Memory B cell (primary cell): ENCODE measurements around the gene PRAC2.

Experiments
- ATAC-seq: fragments of 150-1000 bp; cut with Tn5 transposase; 2 replicates; pipeline ENCODE4 v1.10.0; 2021; ENCODE audit warnings: low read depth, mild to moderate bottlenecking, moderate library complexity
- DNase-seq, 2 donors: peaks; one replicate each; pipeline ENCODE4 v3.0.0; 2022; ENCODE audit warnings: low spot score in 2 of 2
- H3K27ac Mint-ChIP-seq: one replicate; pipeline ENCODE4 v1.8.0; 2022; ENCODE audit warnings: mild to moderate bottlenecking, moderate library complexity, mixed read lengths
- H3K27me3 Mint-ChIP-seq: one replicate; pipeline ENCODE4 v1.8.0; 2022; ENCODE audit warnings: mixed read lengths
- H3K36me3 Mint-ChIP-seq: one replicate; pipeline ENCODE4 v1.8.0; 2022; ENCODE audit warnings: mild to moderate bottlenecking, mixed read lengths
- H3K4me1 Mint-ChIP-seq: one replicate; pipeline ENCODE4 v1.8.0; 2022; ENCODE audit warnings: mixed read lengths
- H3K4me3 Mint-ChIP-seq: one replicate; pipeline ENCODE4 v1.8.0; 2022; ENCODE audit warnings: mild to moderate bottlenecking, moderate library complexity, mixed read lengths
- H3K9me3 Mint-ChIP-seq: one replicate; pipeline ENCODE4 v1.8.0; 2022; ENCODE audit warnings: mixed read lengths

The PRAC2 gene

DNA sequence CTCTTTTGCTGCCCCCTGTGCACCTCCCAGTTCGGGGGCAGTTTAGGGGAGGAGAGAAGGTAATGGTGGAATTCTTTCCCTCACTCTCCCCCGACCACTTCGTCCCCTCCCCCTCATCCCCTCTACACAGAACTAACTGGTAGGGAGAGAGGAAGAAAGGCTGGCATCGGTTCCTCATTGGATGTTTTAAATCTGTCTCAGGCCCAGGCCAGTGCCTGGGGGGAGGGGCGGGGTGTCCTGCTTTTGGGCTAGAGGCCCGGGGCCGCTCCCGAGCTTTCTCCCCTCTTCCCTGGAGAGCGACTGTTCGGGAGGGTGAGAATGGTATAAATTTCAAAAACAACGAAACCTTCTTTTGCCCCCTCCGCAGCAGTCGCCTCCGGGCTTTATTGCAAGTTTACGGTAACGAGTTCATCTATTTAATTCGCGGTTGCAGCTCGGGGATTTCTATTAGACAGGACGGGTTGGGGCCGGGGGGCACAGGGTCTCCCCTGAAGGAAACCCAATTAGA is at the start of gene PRAC2:
PRAC2 (plus strand) TSS at position 271 of the 508 bp plus-strand sequence. CDS start 1,226 bp downstream, outside the sequence.
- DNase-seq (no peak), ATAC-seq (no peak)
- Mint-ChIP-seq H3K27ac (peak within 1 kb of the TSS; percentile 45), H3K4me1 (peaks cover 13% of the 10 kb centered on the region), H3K27me3 (peaks cover 38% of the 10 kb centered on the region), H3K9me3 (peaks cover 2% of the 10 kb centered on the region), H3K36me3 (no peaks in the 10 kb centered on the region), H3K4me3 (peak within 1 kb of the TSS; percentile 39)

- no peak for DNase-seq
- Mint-ChIP-seq H3K27me3 (peaks cover 13% of the 10 kb centered on the region), H3K4me3 (no peak overlapping the region), H3K27ac (no peak overlapping the region), H3K36me3 (no peaks in the 10 kb centered on the region), H3K9me3 (no peaks in the 10 kb centered on the region), H3K4me1 (no peaks in the 10 kb centered on the region)
- no peak for ATAC-seq
These were observed 45.9 kb upstream of the PRAC2 start for GRCh38 chr17:48676963-48677558.

DNA sequence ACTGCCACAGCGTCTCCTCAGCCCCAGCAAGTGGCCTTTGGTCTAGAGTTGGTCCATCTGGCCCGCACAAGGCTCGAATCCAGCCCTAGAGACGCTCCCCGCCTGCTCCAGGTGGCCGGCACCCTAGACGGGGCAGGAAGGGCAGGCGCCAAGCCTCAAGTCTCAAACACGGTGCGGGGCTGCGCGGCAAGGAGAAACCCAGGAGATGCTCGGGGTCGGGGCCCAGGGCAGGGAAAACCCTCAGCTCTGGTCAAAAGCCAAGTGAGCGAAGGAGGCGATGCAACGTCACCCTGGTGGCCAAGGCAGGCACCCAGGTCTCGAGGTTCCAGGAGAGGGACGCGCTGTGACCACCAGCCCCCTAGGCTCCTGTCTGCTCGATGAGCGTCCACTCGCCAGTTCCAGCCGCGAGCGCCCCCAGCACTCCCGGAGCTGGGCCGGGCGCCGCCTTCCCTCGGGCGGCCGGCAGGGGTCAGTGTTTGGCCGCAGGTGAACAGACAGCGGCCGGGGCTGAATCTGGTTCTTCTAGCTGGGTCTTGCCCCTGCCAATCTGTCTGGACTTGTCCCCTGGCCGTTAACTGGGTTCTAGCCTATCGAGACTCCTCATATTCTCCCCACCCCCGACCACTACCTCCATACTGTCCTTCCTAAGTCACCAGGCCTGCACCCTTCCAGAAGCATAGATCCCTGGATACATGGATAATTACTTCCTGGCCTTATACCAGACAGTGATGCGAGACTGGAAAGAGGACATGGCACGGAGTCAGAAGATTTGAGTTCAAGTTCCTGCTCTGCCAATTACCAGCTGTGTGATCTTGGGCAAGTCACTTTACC is 44.6 kb upstream of the PRAC2 start:
- Mint-ChIP-seq H3K36me3 (no peaks in the 10 kb centered on the region), H3K27ac (no peak overlapping the region), H3K4me1 (no peaks in the 10 kb centered on the region), H3K9me3 (no peaks in the 10 kb centered on the region), H3K27me3 (peaks cover 13% of the 10 kb centered on the region), H3K4me3 (no peak overlapping the region)
- peak; percentile 96 for ATAC-seq
- peak; percentile 68 to 81 for DNase-seq

GRCh38 chr17:48679385-48680096 is 43.4 kb upstream of the PRAC2 start:
- Mint-ChIP-seq H3K4me3 (no peak overlapping the region), H3K27me3 (peaks cover 13% of the 10 kb centered on the region)

GRCh38 chr17:48681609-48682008 is 41.4 kb upstream of the PRAC2 start:
- Mint-ChIP-seq H3K4me1 (no peaks in the 10 kb centered on the region), H3K4me3 (no peak overlapping the region)

More at GRCh38 chr17:48679385-48680096, 43.4 kb upstream of the PRAC2 start:
- Mint-ChIP-seq H3K36me3 (no peaks in the 10 kb centered on the region), H3K9me3 (no peaks in the 10 kb centered on the region), H3K4me1 (no peaks in the 10 kb centered on the region), H3K27ac (no peak overlapping the region)
- DNase-seq (no peak), ATAC-seq (no peak)

GRCh38 chr17:48690655-48691054 is 32.3 kb upstream of the PRAC2 start:
- no peak for DNase-seq
- no peak overlapping the region for H3K27ac Mint-ChIP-seq
- peaks cover 3% of the 10 kb centered on the region for H3K27me3 Mint-ChIP-seq
- H3K9me3 Mint-ChIP-seq = peaks cover 3% of the 10 kb centered on the region
- H3K4me1 Mint-ChIP-seq = no peaks in the 10 kb centered on the region
- no peak for ATAC-seq
- H3K36me3 Mint-ChIP-seq = peaks cover 3% of the 10 kb centered on the region
- no peak overlapping the region for H3K4me3 Mint-ChIP-seq

More at GRCh38 chr17:48681609-48682008, 41.4 kb upstream of the PRAC2 start:
- no peak for DNase-seq
- Mint-ChIP-seq H3K36me3 (no peaks in the 10 kb centered on the region), H3K27me3 (peaks cover 13% of the 10 kb centered on the region), H3K9me3 (no peaks in the 10 kb centered on the region), H3K27ac (no peak overlapping the region)
- no peak for ATAC-seq

DNA sequence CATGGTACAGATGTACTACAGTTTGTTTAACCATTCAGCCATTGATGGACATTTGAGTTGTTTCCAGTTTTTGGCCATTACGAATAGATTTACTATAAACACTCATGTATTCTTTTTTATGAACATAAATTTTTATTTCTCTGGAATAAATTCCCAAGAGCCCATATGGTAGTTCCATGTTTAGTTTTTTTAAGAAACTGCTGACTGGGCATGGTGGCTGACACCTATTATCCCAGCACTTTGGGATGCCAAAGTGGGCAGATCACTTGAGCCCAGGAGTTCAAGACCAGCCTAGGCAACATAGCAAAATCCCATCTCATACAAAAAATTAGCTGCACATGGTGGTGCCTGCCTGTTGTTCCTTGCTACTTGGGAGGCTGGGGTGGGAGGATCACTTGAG is 30.9 kb upstream of the PRAC2 start:
- H3K4me1 Mint-ChIP-seq = no peaks in the 10 kb centered on the region
- H3K27me3 Mint-ChIP-seq = peaks cover 8% of the 10 kb centered on the region
- DNase-seq (no peak), ATAC-seq (no peak)
- H3K4me3 Mint-ChIP-seq = no peak overlapping the region
- H3K36me3 Mint-ChIP-seq = peaks cover 3% of the 10 kb centered on the region
- H3K9me3 Mint-ChIP-seq = peaks cover 3% of the 10 kb centered on the region
- no peak overlapping the region for H3K27ac Mint-ChIP-seq

DNA sequence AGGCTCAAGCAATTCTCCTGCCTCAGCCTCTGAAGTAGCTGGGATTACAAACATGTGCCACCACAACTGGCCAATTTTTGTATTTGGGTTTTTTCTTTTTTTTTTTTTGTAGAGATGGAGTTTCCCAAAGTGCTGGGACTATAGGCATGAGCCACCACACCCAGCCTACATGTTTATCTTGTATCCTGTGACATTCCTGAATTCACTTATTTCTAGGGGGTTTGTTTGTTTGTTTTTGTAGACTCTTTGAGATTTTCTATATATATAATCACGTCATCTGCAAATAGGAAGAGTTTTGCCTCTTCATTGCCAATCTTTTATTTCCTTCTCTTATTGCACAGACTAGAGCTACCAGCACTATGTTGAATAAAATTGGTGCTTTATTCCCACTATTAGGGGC is 29.8 kb upstream of the PRAC2 start:
- Mint-ChIP-seq H3K27ac (no peak overlapping the region), H3K9me3 (peaks cover 3% of the 10 kb centered on the region), H3K4me3 (no peak overlapping the region), H3K36me3 (peaks cover 3% of the 10 kb centered on the region), H3K27me3 (peaks cover 10% of the 10 kb centered on the region), H3K4me1 (no peaks in the 10 kb centered on the region)
- DNase-seq (no peak), ATAC-seq (no peak)

GRCh38 chr17:48701864-48702532 is 21.0 kb upstream of the PRAC2 start:
- no peak for ATAC-seq
- no peak for DNase-seq
- H3K9me3 Mint-ChIP-seq = no peaks in the 10 kb centered on the region
- no peaks in the 10 kb centered on the region for H3K4me1 Mint-ChIP-seq
- no peak overlapping the region for H3K27ac Mint-ChIP-seq
- H3K36me3 Mint-ChIP-seq = no peaks in the 10 kb centered on the region
- H3K4me3 Mint-ChIP-seq = no peak overlapping the region
- H3K27me3 Mint-ChIP-seq = peaks cover 27% of the 10 kb centered on the region

DNA sequence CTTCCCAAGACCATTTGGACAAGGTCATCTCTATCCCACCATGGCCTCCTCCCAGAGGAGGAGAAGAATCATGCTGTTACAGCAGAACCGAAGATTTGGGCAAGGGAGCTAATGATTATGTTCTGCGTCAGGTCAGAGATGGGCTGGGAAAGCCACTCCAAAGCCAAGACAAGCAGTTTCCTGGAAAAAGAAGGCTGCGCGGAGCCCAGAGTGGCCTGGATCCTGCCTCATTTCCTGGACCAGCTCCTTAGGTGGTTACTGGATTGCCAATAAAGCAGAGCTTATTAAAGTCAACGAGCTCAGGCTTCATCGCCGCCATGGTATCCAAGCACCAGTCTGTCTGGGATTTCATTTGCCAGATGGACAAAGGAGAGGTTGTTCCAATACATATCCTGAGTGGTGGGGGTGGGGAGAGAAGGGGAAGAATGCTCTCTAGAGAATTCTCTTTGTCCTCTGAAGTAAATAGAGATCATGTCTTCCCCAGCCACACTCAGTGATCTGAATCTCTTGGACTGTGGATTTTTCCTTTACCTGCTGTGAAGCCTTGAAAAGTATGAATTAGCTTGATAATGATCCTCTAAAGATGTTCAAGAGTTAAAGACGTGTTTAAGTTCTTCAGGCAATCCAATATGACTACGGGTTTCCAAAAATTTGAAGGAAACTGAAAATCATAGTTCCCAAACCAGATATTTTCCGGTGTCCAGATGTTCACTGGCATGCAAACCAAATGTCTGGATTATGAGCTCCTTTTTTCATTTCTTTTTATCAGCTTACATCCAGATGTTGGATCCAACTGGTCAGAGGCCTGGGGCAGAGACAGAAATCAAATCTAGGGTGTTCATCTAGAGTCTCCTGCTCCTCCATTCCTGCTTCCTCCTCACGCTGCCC is 18.4 kb upstream of the PRAC2 start:
- no peak for ATAC-seq

DNA sequence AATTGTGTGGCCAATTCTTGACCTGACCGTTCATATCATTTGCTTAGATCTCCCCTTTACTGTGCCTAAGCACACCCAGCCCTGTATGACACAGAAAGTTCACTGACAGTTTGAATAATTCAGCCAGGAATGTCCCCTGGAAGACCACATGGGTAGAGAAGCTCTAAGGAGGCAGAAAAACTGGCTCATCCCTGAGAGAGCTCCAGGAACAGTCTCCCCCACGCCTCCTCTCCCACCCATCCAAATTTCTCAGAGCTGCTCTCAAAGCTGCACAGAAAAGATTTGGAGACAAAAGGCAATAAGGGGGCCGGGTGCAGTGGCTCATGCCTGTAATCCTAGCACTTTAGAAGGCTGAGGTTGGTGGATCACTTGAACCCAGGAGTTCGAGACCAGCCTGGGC is 11.9 kb upstream of the PRAC2 start:
- Mint-ChIP-seq H3K27me3 (peaks cover 17% of the 10 kb centered on the region), H3K4me3 (no peak overlapping the region)

More for the DNA sequence above, 18.4 kb upstream of the PRAC2 start:
- Mint-ChIP-seq H3K9me3 (no peaks in the 10 kb centered on the region), H3K27ac (no peak overlapping the region), H3K4me1 (no peaks in the 10 kb centered on the region), H3K27me3 (peaks cover 31% of the 10 kb centered on the region), H3K36me3 (no peaks in the 10 kb centered on the region), H3K4me3 (no peak overlapping the region)
- DNase-seq = no peak

DNA sequence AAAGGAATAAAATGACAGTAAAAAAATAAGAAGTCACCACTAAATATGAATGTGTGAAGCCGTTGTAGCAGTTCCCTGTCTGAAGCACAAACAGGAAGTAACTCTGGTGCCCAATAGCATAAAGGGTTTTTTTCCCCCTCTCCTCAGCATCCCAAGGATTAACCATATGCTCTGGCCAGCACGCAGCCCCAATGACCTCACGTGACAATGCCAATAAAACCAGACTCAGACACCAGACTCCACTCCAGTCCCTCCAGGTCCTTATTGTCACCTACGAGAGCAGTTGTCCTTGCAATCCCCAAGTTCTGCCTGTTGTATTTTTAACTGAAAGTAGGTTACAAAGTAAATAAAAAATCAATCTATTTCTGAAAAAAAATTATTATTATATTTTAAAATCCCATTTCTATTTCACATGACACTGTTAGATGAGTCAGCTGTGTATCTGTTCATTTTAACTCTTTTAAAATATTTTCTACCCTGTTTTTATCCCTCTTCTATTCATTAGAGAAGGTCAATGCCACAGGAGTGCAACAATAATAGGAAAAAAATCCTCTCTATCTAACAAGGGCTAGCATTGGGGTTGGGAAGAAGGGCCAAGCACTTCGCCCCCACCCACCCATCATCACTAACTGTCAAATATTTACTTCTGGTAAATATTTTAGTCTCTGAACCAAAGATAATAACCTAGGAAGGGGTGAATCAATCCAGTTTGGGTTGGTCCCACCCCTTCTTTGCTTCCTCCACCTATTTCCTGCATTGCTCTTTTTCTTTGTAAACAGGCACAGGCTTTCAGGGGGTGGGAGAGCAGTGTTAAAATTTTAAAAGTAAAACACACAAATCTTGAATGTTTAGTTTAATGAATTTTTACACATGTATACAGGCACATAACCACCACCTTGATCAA is 7.2 kb upstream of the PRAC2 start:
- H3K4me3 Mint-ChIP-seq = no peak overlapping the region
- H3K27me3 Mint-ChIP-seq = peaks cover 19% of the 10 kb centered on the region
- no peak for DNase-seq
- H3K9me3 Mint-ChIP-seq = peaks cover 2% of the 10 kb centered on the region
- H3K36me3 Mint-ChIP-seq = peaks cover 1% of the 10 kb centered on the region
- H3K27ac Mint-ChIP-seq = no peak overlapping the region
- H3K4me1 Mint-ChIP-seq = no peaks in the 10 kb centered on the region
- ATAC-seq = no peak

More for the DNA sequence above, 11.9 kb upstream of the PRAC2 start:
- no peak for DNase-seq
- no peaks in the 10 kb centered on the region for H3K36me3 Mint-ChIP-seq
- ATAC-seq = no peak
- H3K9me3 Mint-ChIP-seq = no peaks in the 10 kb centered on the region
- no peak overlapping the region for H3K27ac Mint-ChIP-seq
- H3K4me1 Mint-ChIP-seq = no peaks in the 10 kb centered on the region
